Suprapubic skin (tissue), 4 donors: Measurements from ENCODE around the gene OSBP2. TPM values are rescaled to one million over a fixed set of nuclear protein-coding genes. Genes with fewer than 3 reads are reported as not detected.
"Not testable (repeated sequence)": the region's sequence is repeated elsewhere in the genome, so short reads cannot be mapped to it uniquely, and the experiment has no call there.

ENCODE experiments used
- DNase-seq, 2 donors: peaks; one replicate each; pipeline ENCODE4 v3.0.0-alpha.2; 2019; ENCODE audit warnings: low spot score in 2 of 2
- H3K27ac ChIP-seq: fragments of 200-600 bp; sonication (generic); one replicate; pipeline ENCODE4 v1.5.1; 2019
- H3K27me3 ChIP-seq: fragments of 200-600 bp; sonication (generic); one replicate; pipeline ENCODE4 v1.5.1; 2019
- H3K36me3 ChIP-seq: fragments of 200-600 bp; sonication (generic); one replicate; pipeline ENCODE4 v1.5.1; 2019
- H3K4me1 ChIP-seq: fragments of 200-600 bp; sonication (generic); one replicate; pipeline ENCODE4 v1.5.1; 2019
- H3K4me3 ChIP-seq: fragments of 200-600 bp; sonication (generic); one replicate; pipeline ENCODE4 v1.5.1; 2019; ENCODE audit warnings: mild to moderate bottlenecking
- H3K9me3 ChIP-seq: fragments of 200-600 bp; sonication (generic); one replicate; pipeline ENCODE4 v1.5.1; 2019
- CTCF ChIP-seq, 2 donors: fragments of 200-600 bp in 1 of 2; fragments of 450-650 bp in 1 of 2; sonication (generic) in 1 of 2; IDR thresholded peaks; one replicate each; pipeline ENCODE4 v1.5.1; 2016 to 2019; ENCODE audit warnings: antibody characterized with exemption in 2 of 2, mild to moderate bottlenecking in 1 of 2, moderate library complexity in 1 of 2
- EP300 ChIP-seq: sonication (generic); formaldehyde crosslinking; IDR thresholded peaks from one replicate; pipeline ENCODE4 v1.6.1; 2017; ENCODE audit warnings: antibody characterized with exemption
- POLR2A ChIP-seq, 2 donors: fragments of 450-650 bp; IDR thresholded peaks; one replicate each; pipeline ENCODE4 v1.6.1; 2017; ENCODE audit warnings: antibody characterized with exemption in 2 of 2, mild to moderate bottlenecking in 2 of 2, moderate library complexity in 2 of 2
- POLR2AphosphoS5 ChIP-seq, 3 donors: sonication (generic); formaldehyde crosslinking; IDR thresholded peaks; one replicate each; pipeline ENCODE4 v1.6.1; 2017; ENCODE audit warnings: antibody characterized with exemption in 3 of 3
- WGBS: methylation state at CpG from one replicate; pipeline ENCODE4 v1.1.5; 2018; 5-methylcytosine and 5-hydroxymethylcytosine counted together
- total RNA-seq, 4 donors: library from RNA; depleted of rRNA; stranded (reverse); fragments of >200 nt; gene quantifications; one replicate each; pipeline ENCODE4 v1.1.0, GENCODE V29; 2016

The OSBP2 gene
- total RNA-seq, 4 donors from 2014 or later: 3.9 to 11.3 (median 6.4) TPM

GRCh38 chr22:30774566-30774965 lies 79.9 kb downstream of the OSBP2 start:
- WGBS: 91% methylated on average over 4 of the region's 4 CpGs
- no peak overlapping the region for H3K4me3 ChIP-seq
- no peaks in the 10 kb centered on the region for H3K9me3 ChIP-seq
- no peaks in the 10 kb centered on the region for H3K4me1 ChIP-seq
- H3K27me3 ChIP-seq: no peaks in the 10 kb centered on the region
- H3K27ac ChIP-seq: no peak overlapping the region
- no peak for TF ChIP-seq EP300
- TF ChIP-seq POLR2A (IDR thresholded peaks at IDR 0.05): no peak
- TF ChIP-seq CTCF (IDR thresholded peaks at IDR 0.05): no peak
- TF ChIP-seq POLR2AphosphoS5 (IDR thresholded peaks at IDR 0.05): no peak
- H3K36me3 ChIP-seq: no peaks in the 10 kb centered on the region
- DNase-seq: no peak

- H3K4me1 ChIP-seq: no peaks in the 10 kb centered on the region
- H3K36me3 ChIP-seq: no peaks in the 10 kb centered on the region
- no peak overlapping the region for H3K4me3 ChIP-seq
- no peak overlapping the region for H3K27ac ChIP-seq
- H3K9me3 ChIP-seq: no peaks in the 10 kb centered on the region
- H3K27me3 ChIP-seq: no peaks in the 10 kb centered on the region
- TF ChIP-seq EP300 (no peak), CTCF (IDR thresholded peaks at IDR 0.05) (no peak), POLR2AphosphoS5 (IDR thresholded peaks at IDR 0.05) (no peak), POLR2A (IDR thresholded peaks at IDR 0.05) (no peak)
- 78% methylated on average over 3 of the region's 3 CpGs for WGBS
- no peak for DNase-seq
These were observed 81.8 kb downstream of the OSBP2 start for GRCh38 chr22:30776476-30776875.

GRCh38 chr22:30777146-30777545 lies 82.5 kb downstream of the OSBP2 start:
- H3K4me1 ChIP-seq, H3K27me3 ChIP-seq, H3K4me3 ChIP-seq, H3K9me3 ChIP-seq, H3K27ac ChIP-seq, DNase-seq, H3K36me3 ChIP-seq: not testable (repeated sequence)
- WGBS: 58% methylated on average over 6 of the region's 6 CpGs

- H3K4me3 ChIP-seq: no peak overlapping the region
- no peak for DNase-seq
- H3K27me3 ChIP-seq: no peaks in the 10 kb centered on the region
- 65% methylated on average over 3 of the region's 3 CpGs for WGBS
- H3K27ac ChIP-seq: no peak overlapping the region
- no peaks in the 10 kb centered on the region for H3K9me3 ChIP-seq
- TF ChIP-seq POLR2A (IDR thresholded peaks at IDR 0.05) (no peak), CTCF (IDR thresholded peaks at IDR 0.05) (no peak), POLR2AphosphoS5 (IDR thresholded peaks at IDR 0.05) (no peak), EP300 (no peak)
- no peaks in the 10 kb centered on the region for H3K36me3 ChIP-seq
- H3K4me1 ChIP-seq: no peaks in the 10 kb centered on the region
These were observed 82.9 kb downstream of the OSBP2 start for GRCh38 chr22:30777587-30777986.

GRCh38 chr22:30778261-30778660 lies 83.6 kb downstream of the OSBP2 start:
- no peaks in the 10 kb centered on the region for H3K27me3 ChIP-seq
- DNase-seq: no peak
- H3K27ac ChIP-seq: no peak overlapping the region
- no peaks in the 10 kb centered on the region for H3K36me3 ChIP-seq
- 75% methylated on average over 5 of the region's 5 CpGs for WGBS
- TF ChIP-seq POLR2AphosphoS5 (IDR thresholded peaks at IDR 0.05): no peak
- TF ChIP-seq EP300: no peak
- TF ChIP-seq POLR2A (IDR thresholded peaks at IDR 0.05): no peak
- TF ChIP-seq CTCF (IDR thresholded peaks at IDR 0.05): no peak
- H3K4me3 ChIP-seq: no peak overlapping the region
- H3K4me1 ChIP-seq: no peaks in the 10 kb centered on the region
- no peaks in the 10 kb centered on the region for H3K9me3 ChIP-seq

GRCh38 chr22:30780026-30780425 lies 85.4 kb downstream of the OSBP2 start:
- Histone ChIP-seq H3K4me1 (no peaks in the 10 kb centered on the region), H3K27me3 (no peaks in the 10 kb centered on the region), H3K9me3 (no peaks in the 10 kb centered on the region), H3K4me3 (no peak overlapping the region), H3K36me3 (no peaks in the 10 kb centered on the region), H3K27ac (no peak overlapping the region)
- 82% methylated on average over 12 of the region's 12 CpGs for WGBS
- DNase-seq: no peak
- TF ChIP-seq CTCF (IDR thresholded peaks at IDR 0.05): no peak
- no peak for TF ChIP-seq POLR2AphosphoS5 (IDR thresholded peaks at IDR 0.05)
- no peak for TF ChIP-seq EP300
- no peak for TF ChIP-seq POLR2A (IDR thresholded peaks at IDR 0.05)
